NB4 (cell line): ENCODE results near the gene ADAMTSL2.

ENCODE experiments used
- DNase-seq: peaks from one replicate; pipeline ENCODE4 v3.0.0; 2010; ENCODE audit warnings: low read depth
- H3K4me3 ChIP-seq: one replicate; pipeline ENCODE4 v1.5.1; 2011; ENCODE audit warnings: mild to moderate bottlenecking, low read depth, low read length, moderate library complexity
- MYC ChIP-seq: IDR thresholded peaks from 2 replicates; pipeline ENCODE4 v1.6.1; 2011; ENCODE audit warnings: low read depth, low read length
- POLR2A ChIP-seq: IDR thresholded peaks from 2 replicates; pipeline ENCODE4 v1.6.1; 2011; ENCODE audit warnings: mild to moderate bottlenecking; ENCODE audit not compliant: insufficient read length; ENCODE audit errors: extremely low read depth
- TF ChIP-seq, protein P1 (sequence below): IDR thresholded peaks from 2 replicates; pipeline ENCODE4 v1.6.1; 2011; ENCODE audit warnings: low read depth, low read length
- TF ChIP-seq, protein P2 (sequence below): IDR thresholded peaks from one replicate; pipeline ENCODE4 v1.5.1; 2012; ENCODE audit warnings: low read depth, low read length

Gene ADAMTSL2

DNA sequence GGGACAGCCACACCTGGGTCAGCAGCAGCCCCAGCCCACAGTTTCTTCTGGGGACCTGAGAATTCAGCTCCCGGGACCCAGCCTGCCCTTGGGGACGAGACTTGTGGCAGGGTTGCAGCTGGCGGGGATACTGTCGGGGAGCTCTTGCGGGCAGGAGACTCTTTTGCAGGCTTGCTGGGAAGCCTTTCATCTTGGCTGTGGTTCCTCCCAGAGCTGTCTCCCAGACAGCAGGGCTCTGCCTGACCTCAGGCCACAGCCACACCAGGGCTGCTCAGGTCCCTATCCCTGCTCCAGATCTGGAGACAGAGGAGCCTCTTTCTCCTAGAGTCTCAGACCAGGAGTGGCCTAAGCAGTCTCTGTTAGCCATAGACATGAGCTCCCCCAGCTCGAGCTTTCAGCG, 5.0 kb upstream of the ADAMTSL2 start:
- no peak for DNase-seq
- TF ChIP-seq POLR2A (no peak), MYC (no peak)
- TF ChIP-seq, protein P1, sequence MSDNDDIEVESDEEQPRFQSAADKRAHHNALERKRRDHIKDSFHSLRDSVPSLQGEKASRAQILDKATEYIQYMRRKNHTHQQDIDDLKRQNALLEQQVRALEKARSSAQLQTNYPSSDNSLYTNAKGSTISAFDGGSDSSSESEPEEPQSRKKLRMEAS, result no peak
- TF ChIP-seq, protein P2, sequence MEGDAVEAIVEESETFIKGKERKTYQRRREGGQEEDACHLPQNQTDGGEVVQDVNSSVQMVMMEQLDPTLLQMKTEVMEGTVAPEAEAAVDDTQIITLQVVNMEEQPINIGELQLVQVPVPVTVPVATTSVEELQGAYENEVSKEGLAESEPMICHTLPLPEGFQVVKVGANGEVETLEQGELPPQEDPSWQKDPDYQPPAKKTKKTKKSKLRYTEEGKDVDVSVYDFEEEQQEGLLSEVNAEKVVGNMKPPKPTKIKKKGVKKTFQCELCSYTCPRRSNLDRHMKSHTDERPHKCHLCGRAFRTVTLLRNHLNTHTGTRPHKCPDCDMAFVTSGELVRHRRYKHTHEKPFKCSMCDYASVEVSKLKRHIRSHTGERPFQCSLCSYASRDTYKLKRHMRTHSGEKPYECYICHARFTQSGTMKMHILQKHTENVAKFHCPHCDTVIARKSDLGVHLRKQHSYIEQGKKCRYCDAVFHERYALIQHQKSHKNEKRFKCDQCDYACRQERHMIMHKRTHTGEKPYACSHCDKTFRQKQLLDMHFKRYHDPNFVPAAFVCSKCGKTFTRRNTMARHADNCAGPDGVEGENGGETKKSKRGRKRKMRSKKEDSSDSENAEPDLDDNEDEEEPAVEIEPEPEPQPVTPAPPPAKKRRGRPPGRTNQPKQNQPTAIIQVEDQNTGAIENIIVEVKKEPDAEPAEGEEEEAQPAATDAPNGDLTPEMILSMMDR, result no peak
- no peak overlapping the region for H3K4me3 ChIP-seq

DNA sequence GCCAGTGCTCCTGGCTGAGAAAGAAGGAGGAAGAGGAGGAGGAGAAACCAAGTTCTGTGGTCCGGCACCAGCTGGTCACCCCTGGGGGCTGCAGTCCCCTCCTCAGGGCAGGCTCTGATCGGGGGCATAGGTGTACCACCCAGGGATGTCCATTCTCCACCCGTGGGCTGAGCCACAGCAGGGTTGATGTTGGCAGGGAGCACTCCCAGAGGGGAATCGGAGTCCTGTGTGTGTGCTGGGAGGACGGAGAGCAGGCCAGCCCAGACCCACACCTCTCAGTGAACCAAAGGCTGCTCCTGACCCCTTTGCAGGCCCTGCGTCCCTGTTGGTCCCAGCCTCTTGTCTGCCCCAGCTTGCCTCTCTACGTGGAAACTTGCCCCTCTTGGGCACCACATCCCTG, 4.6 kb upstream of the ADAMTSL2 start:
- no peak for DNase-seq
- no peak overlapping the region for H3K4me3 ChIP-seq
- TF ChIP-seq, protein P1, result no peak
- TF ChIP-seq MYC, result no peak
- no peak for TF ChIP-seq POLR2A
- TF ChIP-seq, protein P2, result no peak

DNA sequence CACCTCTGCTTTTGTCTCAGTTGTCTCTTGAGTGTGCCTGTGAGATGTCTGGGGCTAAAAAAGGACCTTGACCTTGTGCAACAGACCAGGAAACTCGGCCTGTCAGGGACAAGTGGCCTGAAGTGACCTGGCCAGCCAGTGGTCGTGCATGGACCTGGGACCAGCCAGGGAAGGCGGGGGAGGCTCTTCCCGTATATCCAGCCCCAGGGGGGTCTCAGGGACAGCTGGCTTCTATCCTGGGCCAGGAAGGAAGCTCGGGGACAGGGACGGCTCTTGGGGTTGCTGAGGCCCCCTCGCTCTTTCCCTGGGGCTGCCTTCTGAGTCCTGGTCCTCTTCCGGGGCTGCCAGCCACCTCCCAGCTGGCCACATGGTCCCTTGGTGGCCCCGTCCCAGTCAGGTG, 3.2 kb upstream of the ADAMTSL2 start:
- TF ChIP-seq POLR2A, result no peak
- TF ChIP-seq MYC, result no peak
- TF ChIP-seq, protein P2, result no peak
- TF ChIP-seq, protein P1, result no peak
- no peak overlapping the region for H3K4me3 ChIP-seq
- DNase-seq, result no peak

DNA sequence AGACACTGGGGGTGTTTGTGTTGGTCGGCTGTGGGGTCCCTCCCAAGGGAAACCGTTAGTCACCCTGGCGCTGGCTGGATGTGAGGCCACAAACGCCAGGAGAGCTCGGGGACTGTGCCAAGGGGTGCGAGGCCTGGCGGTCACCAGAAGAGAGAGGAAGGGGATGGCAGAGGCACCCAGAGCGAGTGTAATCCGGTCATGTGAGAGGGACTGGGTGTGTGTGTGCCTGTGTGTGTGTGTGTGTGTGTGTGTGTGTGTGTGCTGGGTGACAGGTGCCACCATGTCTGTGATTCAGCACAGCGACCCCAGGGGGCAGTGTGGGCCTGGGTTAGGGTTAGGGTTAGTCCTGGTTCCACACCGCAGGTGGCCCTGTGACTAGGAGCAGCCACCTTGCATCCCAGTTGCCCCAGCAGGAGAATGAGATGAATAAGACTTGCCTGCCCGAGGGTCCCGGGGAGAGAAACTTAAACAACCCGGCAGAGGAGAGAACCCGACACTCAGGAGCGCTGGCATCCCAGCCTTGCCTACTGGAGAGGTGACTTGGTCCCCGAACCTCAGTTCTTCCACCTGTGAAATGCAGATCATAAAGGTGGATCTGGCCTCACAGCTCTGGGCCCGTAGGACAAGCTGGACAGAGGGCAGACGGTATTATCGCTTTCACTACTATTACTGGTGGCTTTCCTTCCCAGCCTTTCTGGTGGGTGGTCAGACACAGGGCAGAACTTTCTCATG, 1.4 kb upstream of the ADAMTSL2 start:
- no peak overlapping the region for H3K4me3 ChIP-seq
- peak; percentile 72 for DNase-seq
- TF ChIP-seq, protein P2, result peak; percentile 62
- TF ChIP-seq MYC (no peak), POLR2A (no peak)
- TF ChIP-seq, protein P1, result peak; percentile 48

DNA sequence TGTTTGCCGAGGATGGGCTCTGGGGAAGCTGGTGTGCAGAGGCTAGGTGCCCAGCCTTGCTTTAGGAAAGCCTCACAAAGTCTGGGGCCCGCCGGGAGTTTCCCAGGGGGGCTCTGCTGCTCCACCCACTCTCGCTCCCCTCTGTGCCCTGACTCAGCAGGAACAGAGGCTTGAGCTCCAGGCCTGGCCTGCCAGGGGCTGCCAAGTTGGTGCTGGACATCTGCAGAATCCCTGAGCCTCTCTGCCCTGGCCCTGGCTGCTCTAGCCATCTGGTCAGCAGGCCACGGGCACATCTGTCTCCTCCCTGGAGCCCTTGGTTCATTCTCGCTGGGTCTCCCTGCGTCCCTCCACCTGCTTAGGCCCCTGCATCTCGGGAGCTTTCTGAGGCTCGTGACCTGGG, 647 bp upstream of the ADAMTSL2 start:
- H3K4me3 ChIP-seq, result no peak overlapping the region
- TF ChIP-seq, protein P2, result no peak
- TF ChIP-seq, protein P1, result no peak
- TF ChIP-seq POLR2A (no peak), MYC (no peak)
- no peak for DNase-seq
